ENCODE data around the gene PDGFC. TPM values are rescaled to one million over a fixed set of nuclear protein-coding genes. Genes with fewer than 3 reads are reported as not detected.

PDGFC gene
- total RNA-seq, 1 donor from 2014 or later, result not detected

DNA sequence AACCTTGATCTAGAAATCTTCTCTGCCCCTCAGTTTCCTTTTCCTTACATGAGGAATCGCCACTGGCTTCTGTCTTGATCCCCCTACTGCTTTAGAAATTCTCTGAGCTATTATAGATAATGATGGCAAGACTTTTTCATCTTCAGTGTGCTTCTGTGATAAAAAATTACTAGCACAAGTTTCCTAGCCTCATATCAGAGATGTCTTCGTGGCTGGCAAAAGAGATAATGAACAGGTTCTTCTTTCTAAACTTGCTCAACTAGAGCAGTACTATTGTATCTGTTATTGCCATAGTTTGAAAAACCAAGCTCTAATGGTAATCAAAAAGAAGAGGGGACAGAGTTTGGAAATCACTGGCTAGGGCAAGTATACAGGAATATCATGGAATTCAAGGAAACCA, 4.1 kb upstream of the PDGFC start:
- intact Hi-C loops (cut with micrococcal nuclease), result no loop called here
- peaks cover 11% of the 10 kb centered on the region for H3K27me3 Mint-ChIP-seq
- ATAC-seq (ENCODE audit: low read depth) (no peak), DNase-seq (no peak)
- no peak overlapping the region for H3K27ac Mint-ChIP-seq
- H3K4me3 Mint-ChIP-seq, result no peak overlapping the region
- H3K4me1 Mint-ChIP-seq, result peaks cover 8% of the 10 kb centered on the region
- TF ChIP-seq, protein P1, sequence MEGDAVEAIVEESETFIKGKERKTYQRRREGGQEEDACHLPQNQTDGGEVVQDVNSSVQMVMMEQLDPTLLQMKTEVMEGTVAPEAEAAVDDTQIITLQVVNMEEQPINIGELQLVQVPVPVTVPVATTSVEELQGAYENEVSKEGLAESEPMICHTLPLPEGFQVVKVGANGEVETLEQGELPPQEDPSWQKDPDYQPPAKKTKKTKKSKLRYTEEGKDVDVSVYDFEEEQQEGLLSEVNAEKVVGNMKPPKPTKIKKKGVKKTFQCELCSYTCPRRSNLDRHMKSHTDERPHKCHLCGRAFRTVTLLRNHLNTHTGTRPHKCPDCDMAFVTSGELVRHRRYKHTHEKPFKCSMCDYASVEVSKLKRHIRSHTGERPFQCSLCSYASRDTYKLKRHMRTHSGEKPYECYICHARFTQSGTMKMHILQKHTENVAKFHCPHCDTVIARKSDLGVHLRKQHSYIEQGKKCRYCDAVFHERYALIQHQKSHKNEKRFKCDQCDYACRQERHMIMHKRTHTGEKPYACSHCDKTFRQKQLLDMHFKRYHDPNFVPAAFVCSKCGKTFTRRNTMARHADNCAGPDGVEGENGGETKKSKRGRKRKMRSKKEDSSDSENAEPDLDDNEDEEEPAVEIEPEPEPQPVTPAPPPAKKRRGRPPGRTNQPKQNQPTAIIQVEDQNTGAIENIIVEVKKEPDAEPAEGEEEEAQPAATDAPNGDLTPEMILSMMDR (IDR thresholded peaks at IDR 0.05), result no peak
- H3K9me3 Mint-ChIP-seq, result no peaks in the 10 kb centered on the region
- no peaks in the 10 kb centered on the region for H3K36me3 Mint-ChIP-seq (ENCODE audit: low read depth)
- ChIA-PET POLR2A (no interaction called here), CTCF (no interaction called here)

GRCh38 chr4:156974264-156974663, 2.7 kb upstream of the PDGFC start:
- TF ChIP-seq, protein P1 (IDR thresholded peaks at IDR 0.05), result no peak

GRCh38 chr4:156972379-156973015, 898 bp upstream of the PDGFC start:
- H3K27me3 Mint-ChIP-seq, result peaks cover 29% of the 10 kb centered on the region
- H3K4me1 Mint-ChIP-seq, result peaks cover 12% of the 10 kb centered on the region
- no peak overlapping the region for H3K27ac Mint-ChIP-seq
- ChIA-PET CTCF (no interaction called here), POLR2A (no interaction called here)
- intact Hi-C loops (cut with micrococcal nuclease), result no loop called here
- peak overlapping the region; percentile 21 for H3K4me3 Mint-ChIP-seq
- no peak for DNase-seq
- ATAC-seq (ENCODE audit: low read depth), result no peak
- peaks cover 5% of the 10 kb centered on the region for H3K9me3 Mint-ChIP-seq
- H3K36me3 Mint-ChIP-seq (ENCODE audit: low read depth), result no peaks in the 10 kb centered on the region
- TF ChIP-seq, protein P1 (IDR thresholded peaks at IDR 0.05), result no peak

More at GRCh38 chr4:156974264-156974663, 2.7 kb upstream of the PDGFC start:
- ATAC-seq (ENCODE audit: low read depth) (no peak), DNase-seq (no peak)
- no peaks in the 10 kb centered on the region for H3K36me3 Mint-ChIP-seq (ENCODE audit: low read depth)
- CTCF ChIA-PET, result no interaction called here
- H3K4me3 Mint-ChIP-seq, result no peak overlapping the region
- H3K27ac Mint-ChIP-seq, result no peak overlapping the region
- POLR2A ChIA-PET, result no interaction called here
- intact Hi-C loops (cut with micrococcal nuclease), result no loop called here
- H3K27me3 Mint-ChIP-seq, result peaks cover 19% of the 10 kb centered on the region
- no peaks in the 10 kb centered on the region for H3K9me3 Mint-ChIP-seq
- peaks cover 12% of the 10 kb centered on the region for H3K4me1 Mint-ChIP-seq

GRCh38 chr4:156971165-156971675, 379 bp downstream of the PDGFC start:
- Mint-ChIP-seq H3K27me3 (peaks cover 29% of the 10 kb centered on the region), H3K9me3 (peaks cover 5% of the 10 kb centered on the region), H3K36me3 (ENCODE audit: low read depth) (no peaks in the 10 kb centered on the region), H3K4me3 (peak overlapping the region; percentile 29), H3K4me1 (peaks cover 12% of the 10 kb centered on the region), H3K27ac (no peak overlapping the region)
- TF ChIP-seq, protein P1 (IDR thresholded peaks at IDR 0.05), result no peak
- ChIA-PET POLR2A (no interaction called here), CTCF (no interaction called here)
- DNase-seq, result no peak
- intact Hi-C loops (cut with micrococcal nuclease), result no loop called here
- ATAC-seq (ENCODE audit: low read depth), result peak; percentile 14

DNA sequence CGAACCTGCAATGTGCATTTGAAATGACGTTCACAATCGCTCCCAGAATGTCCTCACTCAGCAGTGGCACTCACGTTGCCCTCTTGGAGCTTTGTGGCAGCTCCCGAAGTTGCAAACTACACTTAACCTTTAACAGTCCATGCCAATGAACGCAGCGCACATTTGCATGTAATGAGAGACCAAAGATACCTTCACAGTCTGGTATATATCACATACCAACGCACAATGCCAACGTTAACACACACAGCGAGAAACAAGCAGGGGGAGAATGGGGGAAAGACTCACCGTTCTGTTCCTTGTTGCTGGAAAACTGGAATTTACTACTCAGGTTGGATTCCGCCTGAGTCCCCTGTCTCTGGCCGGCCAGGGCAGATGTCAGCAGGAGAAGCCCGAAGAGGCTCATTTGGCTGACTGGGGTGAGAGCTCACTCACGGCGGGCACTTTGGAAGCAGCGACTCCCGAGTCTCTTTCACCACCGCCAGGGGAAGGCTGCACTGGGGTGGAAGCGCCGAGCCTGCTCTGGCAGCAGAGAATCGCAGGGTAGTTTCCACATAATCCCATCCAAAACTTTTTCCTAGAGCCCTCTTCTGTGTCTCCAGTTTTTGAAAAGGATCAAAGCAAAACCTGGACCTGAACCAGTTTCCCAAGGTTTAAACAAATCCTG, 966 bp downstream of the PDGFC start:
- ChIA-PET POLR2A (no interaction called here), CTCF (no interaction called here)
- ATAC-seq (ENCODE audit: low read depth) (no peak), DNase-seq (no peak)
- Mint-ChIP-seq H3K9me3 (peaks cover 5% of the 10 kb centered on the region), H3K4me1 (peaks cover 12% of the 10 kb centered on the region), H3K36me3 (ENCODE audit: low read depth) (no peaks in the 10 kb centered on the region), H3K27me3 (peaks cover 29% of the 10 kb centered on the region), H3K4me3 (peak overlapping the region; percentile 29), H3K27ac (no peak overlapping the region)
- intact Hi-C loops (cut with micrococcal nuclease), result no loop called here
- TF ChIP-seq, protein P1 (IDR thresholded peaks at IDR 0.05), result no peak
